A549 (cell line): Measurements from ENCODE around the gene DEF6. TPM values are rescaled to one million over a fixed set of nuclear protein-coding genes. Genes with fewer than 3 reads are reported as not detected.

ENCODE experiments used
- ATAC-seq, 2 experiments: fragments of 200-7000 bp in 1 of 2; fragments of >200 bp in 1 of 2; cut with Nextera tagmentation in 1 of 2; cut with Tn5 transposase in 1 of 2; 3 replicates each; pipeline versions ENCODE4 v1.8.0 to v1.9.1; 2018 to 2020; ENCODE audit warnings: mild to moderate bottlenecking in 1 of 2, moderate library complexity in 1 of 2
- CTCF ChIA-PET: fragments of 300-600 bp; sonication (Branson Sonifier 250); formaldehyde crosslinking; extraction: SDS; loops from one replicate; lab custom pipeline; 2021; ENCODE audit warnings: antibody characterized with exemption, inconsistent platforms; lab: Yijun Ruan, JAX
- POLR2A ChIA-PET: fragments of 350-600 bp; formaldehyde crosslinking; extraction: SDS; loops from one replicate; lab custom pipeline; 2021; ENCODE audit warnings: antibody characterized with exemption, inconsistent platforms; lab: Yijun Ruan, JAX
- DNase-seq, 2 experiments: peaks; one replicate each; pipeline versions ENCODE4 v3.0.0 to v3.0.0-alpha.2; 2011 to 2016; ENCODE audit warnings: low read depth in 1 of 2, low spot score in 1 of 2
- FAIRE-seq: peaks from 2 replicates; lab custom pipeline; 2011; peaks lifted over from hg19 to GRCh38; lab: Jason Lieb, UNC
- H3K27ac ChIP-seq, 2 experiments: fragments of >200 bp; sonication (Bioruptor Twin); formaldehyde crosslinking; 3 replicates each; pipeline ENCODE4 v1.5.1; 2016 to 2017
- H3K4me1 ChIP-seq: fragments of >200 bp; sonication (Bioruptor Twin); formaldehyde crosslinking; 3 replicates; pipeline ENCODE4 v1.6.1; 2016
- H3K4me2 ChIP-seq: fragments of >200 bp; sonication (Bioruptor Twin); formaldehyde crosslinking; 3 replicates; pipeline ENCODE4 v1.6.1; 2016
- H3K4me3 ChIP-seq: fragments of >200 bp; sonication (Bioruptor Twin); formaldehyde crosslinking; 3 replicates; pipeline ENCODE4 v1.5.1; 2016
- H3K9me3 ChIP-seq: fragments of >200 bp; sonication (Bioruptor Twin); formaldehyde crosslinking; 3 replicates; pipeline ENCODE4 v1.6.1; 2016
- CBX2 ChIP-seq: fragments of 200-600 bp; sonication (generic); IDR thresholded peaks from 2 replicates; pipeline ENCODE4 v1.6.1; 2016; ENCODE audit warnings: low read depth, mild to moderate bottlenecking, borderline replicate concordance
- CEBPB ChIP-seq, 2 experiments: fragments of >200 bp in 1 of 2; sonication (Bioruptor Twin) in 1 of 2; formaldehyde crosslinking in 1 of 2; IDR thresholded peaks; 2 replicates each; pipeline ENCODE4 v1.6.1; 2012 to 2016
- CHD4 ChIP-seq: fragments of 200-600 bp; sonication (generic); IDR thresholded peaks from 2 replicates; pipeline ENCODE4 v1.6.1; 2016; ENCODE audit warnings: antibody characterized with exemption, mild to moderate bottlenecking, borderline replicate concordance
- EHMT2 ChIP-seq: fragments of 200-600 bp; sonication (generic); IDR thresholded peaks from 2 replicates; pipeline ENCODE4 v1.6.1; 2016; ENCODE audit warnings: antibody characterized with exemption, low read depth, mild to moderate bottlenecking, moderate library complexity
- ESRRA ChIP-seq: fragments of 150-350 bp; IDR thresholded peaks from 2 replicates; pipeline ENCODE4 v1.6.1; 2014; ENCODE audit warnings: mild to moderate bottlenecking, low read length, borderline replicate concordance
- FOSL2 ChIP-seq, 2 experiments: fragments of 450-650 bp in 1 of 2; fragments of >200 bp in 1 of 2; sonication (Bioruptor Twin) in 1 of 2; formaldehyde crosslinking; IDR thresholded peaks; 2 replicates each; pipeline versions ENCODE4 v1.5.0 to v1.6.1; 2016 to 2020; ENCODE audit warnings: mild to moderate bottlenecking in 1 of 2, moderate library complexity in 1 of 2
- FOXS1 ChIP-seq: fragments of 250-450 bp; sonication (Bioruptor Pico); IDR thresholded peaks from 2 replicates; pipeline ENCODE4 v1.5.0; 2020; ENCODE audit warnings: mild to moderate bottlenecking, moderate library complexity
- HEYL ChIP-seq: fragments of 250-450 bp; sonication (Bioruptor Pico); IDR thresholded peaks from 2 replicates; pipeline ENCODE4 v1.8.0; 2021; ENCODE audit warnings: mild to moderate bottlenecking, moderate library complexity
- JUNB ChIP-seq: fragments of >200 bp; sonication (Bioruptor Twin); formaldehyde crosslinking; IDR thresholded peaks from 2 replicates; pipeline ENCODE4 v1.6.1; 2016
- KDM1A ChIP-seq: fragments of 200-600 bp; sonication (generic); IDR thresholded peaks from 2 replicates; pipeline ENCODE4 v1.6.1; 2016; ENCODE audit warnings: low read depth, mild to moderate bottlenecking
- MAFK ChIP-seq: fragments of 450-650 bp; IDR thresholded peaks from 2 replicates; pipeline ENCODE4 v1.6.1; 2014; ENCODE audit not compliant: partially characterized antibody
- MAZ ChIP-seq: fragments of 150-350 bp; IDR thresholded peaks from 2 replicates; pipeline ENCODE4 v1.6.1; 2014; ENCODE audit warnings: antibody characterized with exemption, low read depth, low read length, borderline replicate concordance
- NFE2L2 ChIP-seq: fragments of 150-350 bp; conservative IDR thresholded peaks from 2 replicates; pipeline ENCODE4 v1.6.1; 2014; ENCODE audit warnings: low read length
- NPAS2 ChIP-seq: fragments of 250-450 bp; sonication (Bioruptor Pico); IDR thresholded peaks from 2 replicates; pipeline ENCODE4 v1.8.0; 2022; ENCODE audit warnings: mild to moderate bottlenecking, moderate library complexity, borderline replicate concordance
- NR3C1 ChIP-seq: fragments of >200 bp; sonication (Bioruptor Twin); formaldehyde crosslinking; IDR thresholded peaks from 3 replicates; pipeline ENCODE4 v1.6.1; 2017
- PBX3 ChIP-seq: IDR thresholded peaks from 2 replicates; pipeline ENCODE4 v1.6.1; 2012
- POLR2A ChIP-seq: IDR thresholded peaks from 2 replicates; pipeline ENCODE4 v1.6.1; 2012; ENCODE audit warnings: mild to moderate bottlenecking, low read length
- POLR2AphosphoS2 ChIP-seq: conservative IDR thresholded peaks from 2 replicates; pipeline ENCODE4 v1.6.1; 2012; ENCODE audit warnings: low read length, improper control_type of control experiment, inconsistent platforms
- RFX5 ChIP-seq: fragments of 450-650 bp; IDR thresholded peaks from 2 replicates; pipeline ENCODE4 v1.7.1; 2014; ENCODE audit warnings: antibody characterized with exemption, mild to moderate bottlenecking, moderate library complexity
- RNF2 ChIP-seq: fragments of 200-600 bp; sonication (generic); IDR thresholded peaks from 2 replicates; pipeline ENCODE4 v1.6.1; 2016; ENCODE audit warnings: low read depth, mild to moderate bottlenecking, antibody characterized with exemption, moderate library complexity, borderline replicate concordance
- SMC3 ChIP-seq: fragments of >200 bp; sonication (Bioruptor Twin); formaldehyde crosslinking; IDR thresholded peaks from 3 replicates; pipeline ENCODE4 v1.6.1; 2018; ENCODE audit warnings: inconsistent platforms
- SREBF2 ChIP-seq: fragments of 450-650 bp; IDR thresholded peaks from 2 replicates; pipeline ENCODE4 v1.6.1; 2014; ENCODE audit warnings: mild to moderate bottlenecking, moderate library complexity
- TP53 ChIP-seq: fragments of 250-450 bp; sonication (Bioruptor Pico); IDR thresholded peaks from 2 replicates; pipeline ENCODE4 v1.5.0; 2021; ENCODE audit warnings: mild to moderate bottlenecking, moderate library complexity
- USF2 ChIP-seq: fragments of 450-650 bp; IDR thresholded peaks from 2 replicates; pipeline ENCODE4 v1.6.1; 2014; ENCODE audit warnings: antibody characterized with exemption
- ZNF302 ChIP-seq: fragments of 250-450 bp; sonication (Bioruptor Pico); IDR thresholded peaks from 2 replicates; pipeline ENCODE4 v1.9.0; 2021; ENCODE audit warnings: inconsistent platforms, mild to moderate bottlenecking, moderate library complexity
- ZSCAN20 ChIP-seq: fragments of 250-450 bp; sonication (Bioruptor Pico); IDR thresholded peaks from 2 replicates; pipeline ENCODE4 v1.8.0; 2022; ENCODE audit warnings: mild to moderate bottlenecking, moderate library complexity
- WGBS: methylation state at CpG from one replicate; pipeline ENCODE4 v1.1.6; 2017; ENCODE audit errors: missing lambda C conversion rate; 5-methylcytosine and 5-hydroxymethylcytosine counted together
- polyA plus RNA-seq, 4 experiments: library from polyadenylated mRNA; depleted of rRNA in 3 of 4; stranded (reverse); fragments of >200 nt; fragmentation: RNase III in 1 of 4; extraction: RNeasy Plus Mini Kit Qiagen cat#74134 plus additional on column Dnase treatment in 1 of 4; gene quantifications; 2 replicates in 3 of 4; 3 replicates in 1 of 4; pipeline ENCODE4 v1.2.3, GENCODE V29; 2011 to 2017
- TF ChIP-seq, protein P1 (sequence below): IDR thresholded peaks from 2 replicates; pipeline ENCODE4 v1.6.1; 2012
- TF ChIP-seq, protein P2 (sequence below): fragments of >200 bp; sonication (Bioruptor Twin); formaldehyde crosslinking; IDR thresholded peaks from 3 replicates; pipeline ENCODE4 v1.6.1; 2016
- TF ChIP-seq, protein P3 (sequence below): fragments of 150-350 bp; IDR thresholded peaks from 2 replicates; pipeline ENCODE4 v1.6.1; 2014; ENCODE audit warnings: low read depth, mild to moderate bottlenecking, low read length
- TF ChIP-seq, protein P4 (sequence below): fragments of >200 bp; sonication (Bioruptor Twin); formaldehyde crosslinking; IDR thresholded peaks from 2 replicates; pipeline ENCODE4 v1.6.1; 2016

Gene DEF6
- polyA plus RNA-seq, 2 of the 4 experiments (the other 2 are of a cell fraction): 0.05 TPM

- WGBS: 78% methylated on average over 6 of the region's 6 CpGs
- Histone ChIP-seq H3K27ac (no peak overlapping the region), H3K4me1 (no peaks in the 10 kb centered on the region), H3K4me2 (no peak overlapping the region), H3K9me3 (no peaks in the 10 kb centered on the region), H3K4me3 (no peak overlapping the region)
- DNase-seq: no peak
- POLR2A ChIA-PET: no interaction called here
- no peak for FAIRE-seq
- CTCF ChIA-PET: interaction anchor here (1.1 kb wide), 1 partner anchor 69 kb away, joined by 3 read pairs; no protein-coding TSS in a partner anchor
- TF ChIP-seq RNF2 (no peak), RFX5 (no peak), ESRRA (no peak), JUNB (no peak), NR3C1 (no peak), SMC3 (no peak), ZSCAN20 (no peak), NPAS2 (CRISPR knock-in tag) (no peak), CHD4 (no peak), FOSL2 (IDR thresholded peaks at IDR 0.05) (no peak), FOSL2 (CRISPR knock-in tag; IDR thresholded peaks at IDR 0.05) (no peak), PBX3 (no peak), POLR2AphosphoS2 (no peak), MAFK (no peak), TP53 (CRISPR knock-in tag) (no peak), CEBPB (IDR thresholded peaks at IDR 0.05) (no peak), CBX2 (no peak), FOXS1 (CRISPR knock-in tag) (no peak)
- TF ChIP-seq, protein P1, sequence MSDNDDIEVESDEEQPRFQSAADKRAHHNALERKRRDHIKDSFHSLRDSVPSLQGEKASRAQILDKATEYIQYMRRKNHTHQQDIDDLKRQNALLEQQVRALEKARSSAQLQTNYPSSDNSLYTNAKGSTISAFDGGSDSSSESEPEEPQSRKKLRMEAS: no peak
- TF ChIP-seq, protein P2, sequence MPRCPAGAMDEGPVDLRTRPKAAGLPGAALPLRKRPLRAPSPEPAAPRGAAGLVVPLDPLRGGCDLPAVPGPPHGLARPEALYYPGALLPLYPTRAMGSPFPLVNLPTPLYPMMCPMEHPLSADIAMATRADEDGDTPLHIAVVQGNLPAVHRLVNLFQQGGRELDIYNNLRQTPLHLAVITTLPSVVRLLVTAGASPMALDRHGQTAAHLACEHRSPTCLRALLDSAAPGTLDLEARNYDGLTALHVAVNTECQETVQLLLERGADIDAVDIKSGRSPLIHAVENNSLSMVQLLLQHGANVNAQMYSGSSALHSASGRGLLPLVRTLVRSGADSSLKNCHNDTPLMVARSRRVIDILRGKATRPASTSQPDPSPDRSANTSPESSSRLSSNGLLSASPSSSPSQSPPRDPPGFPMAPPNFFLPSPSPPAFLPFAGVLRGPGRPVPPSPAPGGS: no peak
- ATAC-seq: no peak
Observed at GRCh38 chr6:35310265-35310831, 12.7 kb downstream of the DEF6 start.

- POLR2A ChIA-PET: no interaction called here
- ATAC-seq: no peak
- no peak for DNase-seq
- Histone ChIP-seq H3K9me3 (no peaks in the 10 kb centered on the region), H3K27ac (no peak overlapping the region), H3K4me3 (no peak overlapping the region), H3K4me1 (no peaks in the 10 kb centered on the region), H3K4me2 (no peak overlapping the region)
- 66% methylated on average over 4 of the region's 6 CpGs for WGBS
- no peak for FAIRE-seq
- CTCF ChIA-PET: no interaction called here
- TF ChIP-seq TP53 (CRISPR knock-in tag) (no peak), MAZ (no peak), POLR2A (no peak), NFE2L2 (no peak), EHMT2 (no peak), HEYL (CRISPR knock-in tag) (no peak), SREBF2 (no peak), PBX3 (no peak), USF2 (no peak), SMC3 (no peak), ZNF302 (CRISPR knock-in tag) (no peak), JUNB (no peak), CEBPB (IDR thresholded peaks at IDR 0.05) (no peak), KDM1A (no peak), ESRRA (no peak)
- TF ChIP-seq, protein P3, sequence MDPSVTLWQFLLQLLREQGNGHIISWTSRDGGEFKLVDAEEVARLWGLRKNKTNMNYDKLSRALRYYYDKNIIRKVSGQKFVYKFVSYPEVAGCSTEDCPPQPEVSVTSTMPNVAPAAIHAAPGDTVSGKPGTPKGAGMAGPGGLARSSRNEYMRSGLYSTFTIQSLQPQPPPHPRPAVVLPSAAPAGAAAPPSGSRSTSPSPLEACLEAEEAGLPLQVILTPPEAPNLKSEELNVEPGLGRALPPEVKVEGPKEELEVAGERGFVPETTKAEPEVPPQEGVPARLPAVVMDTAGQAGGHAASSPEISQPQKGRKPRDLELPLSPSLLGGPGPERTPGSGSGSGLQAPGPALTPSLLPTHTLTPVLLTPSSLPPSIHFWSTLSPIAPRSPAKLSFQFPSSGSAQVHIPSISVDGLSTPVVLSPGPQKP: no peak
- TF ChIP-seq, protein P4, sequence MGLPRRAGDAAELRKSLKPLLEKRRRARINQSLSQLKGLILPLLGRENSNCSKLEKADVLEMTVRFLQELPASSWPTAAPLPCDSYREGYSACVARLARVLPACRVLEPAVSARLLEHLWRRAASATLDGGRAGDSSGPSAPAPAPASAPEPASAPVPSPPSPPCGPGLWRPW: no peak
Observed at GRCh38 chr6:35311390-35312075, 13.9 kb downstream of the DEF6 start.
